ENCODE measurements around the gene POLN.

- no peak for TF ChIP-seq CTCF (conservative IDR thresholded peaks at IDR 0.05; ENCODE audit: low read depth, low read length)
- no peak for TF ChIP-seq EZH2phosphoT487 (IDR thresholded peaks at IDR 0.05; ENCODE audit: borderline replicate concordance, low read length)
Measured at GRCh38 chr4:2260344-2261109, 18.6 kb upstream of the POLN start.

All from PC-3 (cell line).